HL-60 (cell line): Measurements from ENCODE around the gene ZNF747.

Experiments used
- DNase-seq, 2 experiments: peaks; one replicate each; pipeline ENCODE4 v3.0.0-alpha.2; 2010 to 2020; ENCODE audit warnings: low read depth in 1 of 2, low spot score in 1 of 2
- H3K27ac ChIP-seq: fragments of 250-450 bp; sonication (Bioruptor Pico); replicated peaks from 2 replicates; pipeline ENCODE4 v1.5.1; 2020; ENCODE audit warnings: mild to moderate bottlenecking, moderate library complexity
- H3K27me3 ChIP-seq: fragments of 250-450 bp; sonication (Bioruptor Pico); 2 replicates; pipeline ENCODE4 v1.5.1; 2021; ENCODE audit warnings: mild to moderate bottlenecking, moderate library complexity; ENCODE audit not compliant: insufficient read depth, poor library complexity, severe bottlenecking
- H3K4me3 ChIP-seq: replicated peaks from 2 replicates; pipeline ENCODE4 v1.5.1; 2011; ENCODE audit warnings: mild to moderate bottlenecking, control low read depth, low read length; ENCODE audit not compliant: insufficient read depth
- GABPA ChIP-seq: IDR thresholded peaks from 2 replicates; pipeline ENCODE4 v1.6.1; 2012; ENCODE audit warnings: low read depth
- POLR2AphosphoS5 ChIP-seq: IDR thresholded peaks from 2 replicates; pipeline ENCODE4 v1.6.1; 2012; ENCODE audit warnings: low read depth
- SPI1 ChIP-seq: IDR thresholded peaks from 2 replicates; pipeline ENCODE4 v1.6.1; 2012; ENCODE audit warnings: low read depth, mild to moderate bottlenecking, borderline replicate concordance
- TF ChIP-seq, protein P1 (sequence below): IDR thresholded peaks from one replicate; pipeline ENCODE4 v1.5.1; 2011; ENCODE audit warnings: low read length, control low read depth, inconsistent platforms; ENCODE audit not compliant: insufficient read depth
- TF ChIP-seq, protein P2 (sequence below): IDR thresholded peaks from 2 replicates; pipeline ENCODE4 v1.6.1; 2012; ENCODE audit warnings: low read depth; ENCODE audit not compliant: insufficient replicate concordance

The ZNF747 gene

DNA sequence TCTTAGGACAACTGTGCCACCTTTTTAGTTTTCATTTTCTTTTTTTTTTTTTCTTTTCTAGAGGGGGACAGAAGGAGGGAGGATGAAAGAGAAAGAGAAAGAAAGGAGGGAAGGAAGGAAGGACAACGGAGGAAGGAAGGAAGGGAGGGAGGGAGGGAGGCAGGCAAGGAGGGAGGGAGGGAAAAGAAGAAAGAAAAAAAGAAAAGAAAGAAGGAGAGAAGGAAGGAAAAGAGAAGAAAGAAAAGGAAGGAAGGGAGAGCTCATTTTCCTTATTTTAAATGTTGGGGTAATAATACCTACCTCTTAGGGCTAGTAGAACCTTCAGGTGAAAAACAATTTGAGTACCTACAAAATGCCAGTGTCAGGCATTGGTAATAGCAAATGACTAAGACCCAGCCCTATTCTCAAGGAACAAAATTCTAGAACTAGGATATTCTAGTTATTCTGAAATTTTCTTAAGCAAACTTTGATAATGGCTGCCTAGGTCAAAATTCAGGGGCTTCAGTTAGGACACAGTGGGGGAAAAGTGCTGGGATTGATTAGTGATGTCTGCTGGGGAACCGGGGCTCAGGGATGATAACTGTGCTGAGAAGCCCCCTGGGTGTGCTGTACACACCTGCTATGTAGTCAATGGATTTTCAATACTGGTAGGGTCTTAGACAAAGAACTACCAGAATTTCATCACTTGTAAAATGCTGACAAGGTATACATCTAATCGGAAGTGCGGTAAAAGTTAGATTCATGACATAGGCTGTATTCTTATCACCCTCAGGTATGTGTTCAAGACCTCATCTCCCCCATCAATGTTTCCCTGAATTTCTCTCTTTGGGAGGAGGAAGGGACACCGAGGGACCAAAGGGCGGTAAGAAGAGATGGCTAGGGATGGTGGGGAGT lies 31.0 kb downstream of the ZNF747 start:
- H3K27me3 ChIP-seq, result no peaks in the 10 kb centered on the region
- DNase-seq, result no peak
- H3K27ac ChIP-seq, result no peak overlapping the region
- H3K4me3 ChIP-seq, result no peak overlapping the region
- no peak for TF ChIP-seq GABPA
- TF ChIP-seq, protein P1, sequence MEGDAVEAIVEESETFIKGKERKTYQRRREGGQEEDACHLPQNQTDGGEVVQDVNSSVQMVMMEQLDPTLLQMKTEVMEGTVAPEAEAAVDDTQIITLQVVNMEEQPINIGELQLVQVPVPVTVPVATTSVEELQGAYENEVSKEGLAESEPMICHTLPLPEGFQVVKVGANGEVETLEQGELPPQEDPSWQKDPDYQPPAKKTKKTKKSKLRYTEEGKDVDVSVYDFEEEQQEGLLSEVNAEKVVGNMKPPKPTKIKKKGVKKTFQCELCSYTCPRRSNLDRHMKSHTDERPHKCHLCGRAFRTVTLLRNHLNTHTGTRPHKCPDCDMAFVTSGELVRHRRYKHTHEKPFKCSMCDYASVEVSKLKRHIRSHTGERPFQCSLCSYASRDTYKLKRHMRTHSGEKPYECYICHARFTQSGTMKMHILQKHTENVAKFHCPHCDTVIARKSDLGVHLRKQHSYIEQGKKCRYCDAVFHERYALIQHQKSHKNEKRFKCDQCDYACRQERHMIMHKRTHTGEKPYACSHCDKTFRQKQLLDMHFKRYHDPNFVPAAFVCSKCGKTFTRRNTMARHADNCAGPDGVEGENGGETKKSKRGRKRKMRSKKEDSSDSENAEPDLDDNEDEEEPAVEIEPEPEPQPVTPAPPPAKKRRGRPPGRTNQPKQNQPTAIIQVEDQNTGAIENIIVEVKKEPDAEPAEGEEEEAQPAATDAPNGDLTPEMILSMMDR, result no peak
- TF ChIP-seq, protein P2, sequence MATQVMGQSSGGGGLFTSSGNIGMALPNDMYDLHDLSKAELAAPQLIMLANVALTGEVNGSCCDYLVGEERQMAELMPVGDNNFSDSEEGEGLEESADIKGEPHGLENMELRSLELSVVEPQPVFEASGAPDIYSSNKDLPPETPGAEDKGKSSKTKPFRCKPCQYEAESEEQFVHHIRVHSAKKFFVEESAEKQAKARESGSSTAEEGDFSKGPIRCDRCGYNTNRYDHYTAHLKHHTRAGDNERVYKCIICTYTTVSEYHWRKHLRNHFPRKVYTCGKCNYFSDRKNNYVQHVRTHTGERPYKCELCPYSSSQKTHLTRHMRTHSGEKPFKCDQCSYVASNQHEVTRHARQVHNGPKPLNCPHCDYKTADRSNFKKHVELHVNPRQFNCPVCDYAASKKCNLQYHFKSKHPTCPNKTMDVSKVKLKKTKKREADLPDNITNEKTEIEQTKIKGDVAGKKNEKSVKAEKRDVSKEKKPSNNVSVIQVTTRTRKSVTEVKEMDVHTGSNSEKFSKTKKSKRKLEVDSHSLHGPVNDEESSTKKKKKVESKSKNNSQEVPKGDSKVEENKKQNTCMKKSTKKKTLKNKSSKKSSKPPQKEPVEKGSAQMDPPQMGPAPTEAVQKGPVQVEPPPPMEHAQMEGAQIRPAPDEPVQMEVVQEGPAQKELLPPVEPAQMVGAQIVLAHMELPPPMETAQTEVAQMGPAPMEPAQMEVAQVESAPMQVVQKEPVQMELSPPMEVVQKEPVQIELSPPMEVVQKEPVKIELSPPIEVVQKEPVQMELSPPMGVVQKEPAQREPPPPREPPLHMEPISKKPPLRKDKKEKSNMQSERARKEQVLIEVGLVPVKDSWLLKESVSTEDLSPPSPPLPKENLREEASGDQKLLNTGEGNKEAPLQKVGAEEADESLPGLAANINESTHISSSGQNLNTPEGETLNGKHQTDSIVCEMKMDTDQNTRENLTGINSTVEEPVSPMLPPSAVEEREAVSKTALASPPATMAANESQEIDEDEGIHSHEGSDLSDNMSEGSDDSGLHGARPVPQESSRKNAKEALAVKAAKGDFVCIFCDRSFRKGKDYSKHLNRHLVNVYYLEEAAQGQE, result no peak
- no peak for TF ChIP-seq SPI1
- no peak for TF ChIP-seq POLR2AphosphoS5

DNA sequence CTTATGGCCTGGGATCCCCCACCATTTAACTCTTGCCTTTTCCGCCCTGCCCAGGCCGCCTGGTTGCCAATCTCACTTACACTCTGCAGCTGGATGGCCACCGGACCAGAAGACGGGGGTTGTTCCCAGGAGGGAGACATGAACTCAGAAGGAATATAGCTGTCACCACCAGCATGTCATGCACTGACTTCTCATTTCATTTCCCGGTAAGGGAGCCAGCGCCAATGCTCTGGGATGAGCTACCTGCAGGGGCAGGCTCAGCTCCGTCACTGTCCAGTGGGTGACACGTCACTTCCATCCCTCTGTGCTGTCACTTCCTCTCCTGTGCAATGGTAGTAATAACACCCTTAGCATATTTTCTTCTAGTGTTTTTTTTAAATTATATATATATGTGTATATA lies 35.4 kb downstream of the ZNF747 start:
- Histone ChIP-seq H3K4me3 (no peak overlapping the region), H3K27ac (no peak overlapping the region), H3K27me3 (no peaks in the 10 kb centered on the region)
- TF ChIP-seq SPI1 (no peak), GABPA (no peak), POLR2AphosphoS5 (no peak)
- TF ChIP-seq, protein P2, result no peak
- TF ChIP-seq, protein P1, result no peak
- DNase-seq, result no peak

DNA sequence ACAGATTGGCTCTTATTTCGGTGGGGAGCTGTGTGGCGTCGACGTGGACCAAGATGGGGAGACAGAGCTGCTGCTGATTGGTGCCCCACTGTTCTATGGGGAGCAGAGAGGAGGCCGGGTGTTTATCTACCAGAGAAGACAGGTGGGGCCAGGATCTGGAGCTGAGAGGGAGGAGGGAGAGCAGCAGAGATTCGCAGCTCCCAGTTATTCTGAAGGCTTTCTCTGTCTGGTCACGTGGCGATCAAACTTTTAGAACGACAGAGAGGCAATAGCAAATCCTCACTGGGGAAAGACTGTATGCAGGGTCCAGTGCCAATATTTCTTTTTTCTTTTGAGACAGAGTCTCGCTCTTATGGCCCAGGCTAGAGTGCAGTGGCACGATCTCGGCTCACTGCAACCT lies 39.9 kb downstream of the ZNF747 start:
- Histone ChIP-seq H3K4me3 (no peak overlapping the region), H3K27ac (no peak overlapping the region), H3K27me3 (no peaks in the 10 kb centered on the region)
- TF ChIP-seq POLR2AphosphoS5 (no peak), SPI1 (no peak), GABPA (no peak)
- TF ChIP-seq, protein P1, result no peak
- TF ChIP-seq, protein P2, result no peak
- DNase-seq, result no peak
